Glutamatergic neuron (in vitro differentiated cells): Measurements from ENCODE around the gene ST6GALNAC3. TPM values are rescaled to one million over a fixed set of nuclear protein-coding genes. Genes with fewer than 3 reads are reported as not detected.
"Not testable (repeated sequence)": the region's sequence is repeated elsewhere in the genome, so short reads cannot be mapped to it uniquely, and the experiment has no call there.

ENCODE experiments used
- DNase-seq: peaks from one replicate; pipeline ENCODE4 v3.0.0; 2022
- H3K27ac Mint-ChIP-seq: one replicate; pipeline ENCODE4 v1.8.0; 2020; ENCODE audit warnings: mild to moderate bottlenecking, mixed read lengths, inconsistent platforms; ENCODE audit not compliant: unreplicated experiment
- H3K27me3 Mint-ChIP-seq: one replicate; pipeline ENCODE4 v1.8.0; 2020; ENCODE audit warnings: mild to moderate bottlenecking, moderate library complexity, mixed read lengths, inconsistent platforms; ENCODE audit not compliant: unreplicated experiment
- H3K36me3 Mint-ChIP-seq: one replicate; pipeline ENCODE4 v1.8.0; 2020; ENCODE audit warnings: mild to moderate bottlenecking, mixed read lengths, inconsistent platforms; ENCODE audit not compliant: unreplicated experiment
- H3K4me1 Mint-ChIP-seq: one replicate; pipeline ENCODE4 v1.8.0; 2020; ENCODE audit warnings: mild to moderate bottlenecking, low read depth, mixed read lengths, inconsistent platforms; ENCODE audit not compliant: unreplicated experiment
- H3K4me3 Mint-ChIP-seq: one replicate; pipeline ENCODE4 v1.8.0; 2020; ENCODE audit warnings: mild to moderate bottlenecking, mixed read lengths, inconsistent platforms; ENCODE audit not compliant: unreplicated experiment
- H3K9me3 Mint-ChIP-seq: one replicate; pipeline ENCODE4 v1.8.0; 2020; ENCODE audit warnings: mild to moderate bottlenecking, moderate library complexity, mixed read lengths, inconsistent platforms; ENCODE audit not compliant: unreplicated experiment
- total RNA-seq: library from RNA; stranded (reverse); fragmentation: NEBNext Ultra II Directional; extraction: Animal tissue kit (Norgen Biotek cat#: 25700); gene quantifications from one replicate; pipeline ENCODE4 v1.2.1, GENCODE V29; 2021; ENCODE audit not compliant: unreplicated experiment
- TF ChIP-seq, protein P1 (sequence below): fragments of 200-600 bp; sonication (generic); IDR thresholded peaks from one replicate; pipeline ENCODE4 v1.5.0; 2021; ENCODE audit not compliant: partially characterized antibody, unreplicated experiment

The ST6GALNAC3 gene
- total RNA-seq, 1 donor from 2014 or later, result 6.5 TPM

DNA sequence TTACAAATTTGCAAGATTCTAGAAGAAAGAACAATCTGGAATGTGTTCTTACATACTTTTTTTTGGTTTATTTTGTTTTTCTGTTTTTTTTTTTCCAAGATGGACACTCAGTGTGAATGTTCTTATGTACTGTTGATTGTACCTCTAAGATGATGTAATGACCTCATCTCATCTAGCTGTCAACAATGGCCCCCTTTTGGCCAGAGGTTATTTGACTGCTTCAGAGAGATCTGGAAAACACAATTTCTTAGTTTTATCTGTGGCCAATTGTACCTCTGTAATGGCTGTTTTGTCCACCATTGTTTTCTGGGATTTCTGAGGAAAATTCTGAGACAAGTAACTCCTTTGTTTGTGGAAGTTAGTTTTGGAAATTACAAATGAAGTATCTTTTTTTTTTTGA, 38.9 kb downstream of the ST6GALNAC3 start:
- H3K27ac Mint-ChIP-seq, result no peak overlapping the region
- TF ChIP-seq, protein P1, sequence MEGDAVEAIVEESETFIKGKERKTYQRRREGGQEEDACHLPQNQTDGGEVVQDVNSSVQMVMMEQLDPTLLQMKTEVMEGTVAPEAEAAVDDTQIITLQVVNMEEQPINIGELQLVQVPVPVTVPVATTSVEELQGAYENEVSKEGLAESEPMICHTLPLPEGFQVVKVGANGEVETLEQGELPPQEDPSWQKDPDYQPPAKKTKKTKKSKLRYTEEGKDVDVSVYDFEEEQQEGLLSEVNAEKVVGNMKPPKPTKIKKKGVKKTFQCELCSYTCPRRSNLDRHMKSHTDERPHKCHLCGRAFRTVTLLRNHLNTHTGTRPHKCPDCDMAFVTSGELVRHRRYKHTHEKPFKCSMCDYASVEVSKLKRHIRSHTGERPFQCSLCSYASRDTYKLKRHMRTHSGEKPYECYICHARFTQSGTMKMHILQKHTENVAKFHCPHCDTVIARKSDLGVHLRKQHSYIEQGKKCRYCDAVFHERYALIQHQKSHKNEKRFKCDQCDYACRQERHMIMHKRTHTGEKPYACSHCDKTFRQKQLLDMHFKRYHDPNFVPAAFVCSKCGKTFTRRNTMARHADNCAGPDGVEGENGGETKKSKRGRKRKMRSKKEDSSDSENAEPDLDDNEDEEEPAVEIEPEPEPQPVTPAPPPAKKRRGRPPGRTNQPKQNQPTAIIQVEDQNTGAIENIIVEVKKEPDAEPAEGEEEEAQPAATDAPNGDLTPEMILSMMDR, result no peak
- no peak overlapping the region for H3K4me3 Mint-ChIP-seq
- no peak for DNase-seq
- H3K36me3 Mint-ChIP-seq, result no peaks in the 10 kb centered on the region
- no peaks in the 10 kb centered on the region for H3K27me3 Mint-ChIP-seq
- H3K9me3 Mint-ChIP-seq, result peaks cover 2% of the 10 kb centered on the region
- no peaks in the 10 kb centered on the region for H3K4me1 Mint-ChIP-seq

DNA sequence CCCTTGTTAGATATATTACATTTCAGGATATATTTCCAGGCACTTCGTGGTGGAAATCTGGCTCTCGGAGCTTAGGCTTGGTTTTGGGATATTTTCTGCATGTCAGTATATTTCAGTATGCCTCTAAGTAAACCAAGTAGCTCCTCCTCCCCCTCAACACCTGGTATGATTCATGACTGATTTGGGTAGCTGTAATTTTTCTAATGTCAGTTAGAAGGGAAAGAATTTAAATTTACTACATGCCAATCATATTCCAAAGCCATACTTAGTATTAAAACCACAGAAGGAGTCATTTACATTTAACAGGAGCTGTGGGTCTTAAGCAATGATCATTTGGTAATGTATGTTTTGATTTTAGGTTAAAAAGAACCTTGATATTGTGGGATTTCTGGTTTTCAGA, 40.6 kb downstream of the ST6GALNAC3 start:
- no peak overlapping the region for H3K27ac Mint-ChIP-seq
- H3K36me3 Mint-ChIP-seq, result no peaks in the 10 kb centered on the region
- no peaks in the 10 kb centered on the region for H3K4me1 Mint-ChIP-seq
- no peak overlapping the region for H3K4me3 Mint-ChIP-seq
- no peak for DNase-seq
- no peaks in the 10 kb centered on the region for H3K27me3 Mint-ChIP-seq
- peaks cover 2% of the 10 kb centered on the region for H3K9me3 Mint-ChIP-seq
- TF ChIP-seq, protein P1, result no peak

DNA sequence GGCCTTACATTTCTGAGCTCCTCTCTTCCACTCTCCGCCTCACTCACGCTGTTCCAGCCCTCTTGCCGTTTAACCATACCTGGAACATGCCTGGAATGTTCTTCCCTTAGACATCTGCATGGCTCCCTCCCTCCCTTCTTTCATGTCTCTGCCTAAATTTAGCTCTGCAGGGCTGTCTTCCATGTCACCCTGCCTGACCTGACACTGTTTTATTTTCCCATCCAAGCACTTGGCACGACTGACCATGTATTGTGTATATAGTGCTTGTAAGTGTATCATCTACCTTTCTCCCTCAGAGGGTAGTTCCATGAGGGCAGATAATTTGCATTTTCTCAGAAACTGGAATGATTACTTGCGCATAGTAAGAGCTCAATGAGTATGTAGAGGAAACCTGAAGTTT, 47.3 kb downstream of the ST6GALNAC3 start:
- no peak overlapping the region for H3K4me3 Mint-ChIP-seq
- H3K36me3 Mint-ChIP-seq, result no peaks in the 10 kb centered on the region
- TF ChIP-seq, protein P1, result no peak
- H3K9me3 Mint-ChIP-seq, result peaks cover under 1% of the 10 kb centered on the region
- peaks cover 16% of the 10 kb centered on the region for H3K4me1 Mint-ChIP-seq
- H3K27ac Mint-ChIP-seq, result no peak overlapping the region
- no peaks in the 10 kb centered on the region for H3K27me3 Mint-ChIP-seq
- no peak for DNase-seq

DNA sequence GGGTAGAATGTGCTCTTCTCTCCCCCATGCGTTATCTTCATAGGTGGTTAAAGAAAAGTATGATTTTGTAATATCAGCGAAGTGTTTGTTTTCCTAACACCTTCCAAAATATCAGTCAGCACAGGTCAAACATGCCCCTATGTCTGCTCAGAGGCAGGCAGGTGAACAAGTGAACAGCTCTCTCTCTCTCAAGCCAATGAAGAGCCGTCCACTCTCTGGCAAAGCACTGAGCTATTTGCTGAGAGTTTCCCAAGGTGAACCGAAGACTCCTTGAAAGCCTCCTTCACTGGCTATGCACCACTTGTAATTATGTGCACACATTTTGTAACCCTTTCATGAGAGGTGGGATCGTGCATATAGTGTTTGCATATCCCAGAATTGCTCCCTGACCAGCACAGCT, 47.7 kb downstream of the ST6GALNAC3 start:
- Mint-ChIP-seq H3K4me1 (peaks cover 16% of the 10 kb centered on the region), H3K9me3 (peaks cover 2% of the 10 kb centered on the region), H3K36me3 (no peaks in the 10 kb centered on the region), H3K4me3 (no peak overlapping the region), H3K27ac (no peak overlapping the region), H3K27me3 (no peaks in the 10 kb centered on the region)
- no peak for DNase-seq
- TF ChIP-seq, protein P1, result no peak

DNA sequence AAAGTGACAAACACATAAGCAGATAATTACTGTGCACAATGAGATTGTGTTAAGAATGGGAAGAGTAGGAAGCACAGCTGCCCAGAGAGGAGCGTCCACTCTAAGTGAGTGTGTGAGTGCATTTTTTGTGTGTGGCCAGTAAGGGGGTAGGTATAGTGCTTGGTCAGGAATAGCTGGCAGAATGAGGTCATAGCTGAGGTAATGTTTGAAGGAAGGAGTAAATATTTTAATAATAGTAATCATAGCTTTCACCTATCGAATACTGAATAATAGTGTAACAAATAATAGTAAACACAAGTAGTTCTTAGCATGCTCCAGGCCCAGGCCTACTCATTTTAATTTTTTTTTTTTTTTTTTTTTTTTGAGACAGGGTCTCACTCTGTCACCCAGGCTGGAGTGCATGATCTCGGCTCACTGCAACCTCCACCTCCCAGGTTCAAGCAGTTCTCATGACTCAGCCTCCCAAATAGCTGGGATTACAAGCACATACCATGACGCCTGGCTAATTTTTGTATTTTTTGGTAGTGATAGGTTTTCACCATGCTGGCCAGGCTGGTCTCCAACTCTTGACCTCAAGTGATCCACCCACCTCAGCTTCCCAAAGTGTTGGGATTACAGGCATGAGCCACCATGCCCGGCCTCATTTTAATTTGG, 49.0 kb downstream of the ST6GALNAC3 start:
- peaks cover 16% of the 10 kb centered on the region for H3K4me1 Mint-ChIP-seq
- DNase-seq, H3K9me3 Mint-ChIP-seq, H3K4me3 Mint-ChIP-seq, H3K27me3 Mint-ChIP-seq, H3K36me3 Mint-ChIP-seq: not testable (repeated sequence)
- peak overlapping the region; percentile 12 for H3K27ac Mint-ChIP-seq
